Neural progenitor cell (in vitro differentiated cells): ENCODE results near the gene CAMSAP3.

Experiments
- CTCF ChIP-seq: fragments of 200-600 bp; sonication (generic); IDR thresholded peaks from 2 replicates; pipeline ENCODE4 v1.5.1; 2017; ENCODE audit warnings: antibody characterized with exemption, mild to moderate bottlenecking
- EZH2 ChIP-seq: fragments of 200-600 bp; sonication (generic); IDR thresholded peaks from 2 replicates; pipeline ENCODE4 v1.6.1; 2017; ENCODE audit warnings: antibody characterized with exemption, mild to moderate bottlenecking, moderate library complexity
- EZH2phosphoT487 ChIP-seq: fragments of 200-600 bp; sonication (generic); IDR thresholded peaks from 2 replicates; pipeline ENCODE4 v1.6.1; 2017; ENCODE audit warnings: antibody characterized with exemption

- TF ChIP-seq CTCF, result no peak
- no peak for TF ChIP-seq EZH2
- TF ChIP-seq EZH2phosphoT487, result no peak
Observed at GRCh38 chr19:7600721-7601120, 5.1 kb downstream of the CAMSAP3 start.
